Subcutaneous adipose tissue (tissue), 4 donors: ENCODE measurements around the gene SDS. TPM values are rescaled to one million over a fixed set of nuclear protein-coding genes. Genes with fewer than 3 reads are reported as not detected.

Source experiments
- CTCF ChIP-seq: fragments of 450-650 bp; IDR thresholded peaks from one replicate; pipeline ENCODE4 v1.5.1; 2016; ENCODE audit warnings: low read depth, mild to moderate bottlenecking, control low read depth, antibody characterized with exemption, moderate library complexity
- total RNA-seq, 4 donors: library from RNA; depleted of rRNA; stranded (reverse); fragments of >200 nt; gene quantifications; one replicate each; pipeline ENCODE4 v1.1.0, GENCODE V29; 2016

The SDS gene
- total RNA-seq, 4 donors from 2014 or later = 1.3 to 67.7 TPM; not detected in 2

- TF ChIP-seq CTCF = no peak
These were observed 42.0 kb upstream of the SDS start for GRCh38 chr12:113445544-113446171.

GRCh38 chr12:113443030-113443539 lies 39.4 kb upstream of the SDS start:
- TF ChIP-seq CTCF = no peak

GRCh38 chr12:113440947-113441782 lies 37.5 kb upstream of the SDS start:
- TF ChIP-seq CTCF = no peak

GRCh38 chr12:113440336-113440735 lies 36.6 kb upstream of the SDS start:
- no peak for TF ChIP-seq CTCF

- TF ChIP-seq CTCF = no peak
These were observed 35.9 kb upstream of the SDS start for GRCh38 chr12:113439606-113440030.

GRCh38 chr12:113439301-113439597 lies 35.6 kb upstream of the SDS start:
- TF ChIP-seq CTCF = no peak

- no peak for TF ChIP-seq CTCF
These were observed 35.0 kb upstream of the SDS start for GRCh38 chr12:113438523-113439300.
